HepG2 (cell line): ENCODE measurements around the gene GNB1. TPM values are rescaled to one million over a fixed set of nuclear protein-coding genes. Genes with fewer than 3 reads are reported as not detected.

Experiments used
- BHLHE40 ChIP-seq: IDR thresholded peaks from 2 replicates; pipeline ENCODE4 v1.6.1; 2011; ENCODE audit warnings: low read length, improper control_type of control experiment
- DMAP1 ChIP-seq: IDR thresholded peaks from 2 replicates; pipeline ENCODE4 v1.6.1; 2016
- KLF16 ChIP-seq, 2 experiments: sonication (generic) in 1 of 2; formaldehyde crosslinking in 1 of 2; IDR thresholded peaks; 2 replicates each; pipeline versions ENCODE4 v1.6.1 to v1.8.0; 2016 to 2023; ENCODE audit warnings: missing genetic modification reagents in 2 of 2, missing compliant biosample characterization in 1 of 2
- NR0B2 ChIP-seq: sonication (generic); formaldehyde crosslinking; IDR thresholded peaks from 2 replicates; pipeline ENCODE4 v1.4.0; 2020; ENCODE audit warnings: mild to moderate bottlenecking, missing genetic modification reagents
- SP2 ChIP-seq: sonication (generic); formaldehyde crosslinking; IDR thresholded peaks from 2 replicates; pipeline ENCODE4 v1.5.1; 2020; ENCODE audit warnings: mild to moderate bottlenecking, missing genetic modification reagents
- SPEN ChIP-seq: sonication (generic); formaldehyde crosslinking; IDR thresholded peaks from 2 replicates; pipeline ENCODE4 v1.5.1; 2020; ENCODE audit warnings: low read depth, mild to moderate bottlenecking, missing genetic modification reagents
- TBX3 ChIP-seq: fragments of 450-650 bp; IDR thresholded peaks from 2 replicates; pipeline ENCODE4 v1.6.1; 2017; ENCODE audit warnings: antibody characterized with exemption, mild to moderate bottlenecking, inconsistent platforms, borderline replicate concordance
- TGIF2 ChIP-seq: IDR thresholded peaks from 2 replicates; pipeline ENCODE4 v1.6.1; 2016; ENCODE audit warnings: control low read depth, missing compliant biosample characterization
- ZIK1 ChIP-seq: sonication (generic); formaldehyde crosslinking; IDR thresholded peaks from 2 replicates; pipeline ENCODE4 v1.5.0; 2020; ENCODE audit warnings: mild to moderate bottlenecking, low read depth, missing genetic modification reagents, borderline replicate concordance
- ZNF251 ChIP-seq: sonication (generic); formaldehyde crosslinking; IDR thresholded peaks from 2 replicates; pipeline ENCODE4 v1.9.0; 2021; ENCODE audit warnings: mild to moderate bottlenecking, missing genetic modification reagents
- ZNF326 ChIP-seq: sonication (generic); formaldehyde crosslinking; IDR thresholded peaks from 2 replicates; pipeline ENCODE4 v1.4.0; 2020; ENCODE audit warnings: missing genetic modification reagents, borderline replicate concordance
- ZNF574 ChIP-seq: sonication (generic); formaldehyde crosslinking; IDR thresholded peaks from 2 replicates; pipeline ENCODE4 v1.4.0; 2020; ENCODE audit warnings: missing genetic modification reagents
- ZNF713 ChIP-seq: sonication (generic); formaldehyde crosslinking; IDR thresholded peaks from 2 replicates; pipeline ENCODE4 v1.4.0; 2020; ENCODE audit warnings: mild to moderate bottlenecking, missing genetic modification reagents
- polyA plus RNA-seq, 8 experiments: library from polyadenylated mRNA; depleted of rRNA in 3 of 8; stranded (reverse) in 7 of 8; unstranded in 1 of 8; fragments of >200 nt; fragmentation: Illumina TruSeq in 4 of 8; extraction: Trizol in 4 of 8; gene quantifications; 2 replicates each; pipeline versions ENCODE4 v1.2.1 to v1.2.3, GENCODE V29; 2011 to 2016; ENCODE audit warnings: low read depth in 4 of 8, missing spikeins in 1 of 8, mixed read lengths in 1 of 8; ENCODE audit not compliant: insufficient read depth in 1 of 8
- total RNA-seq, 5 experiments: library from RNA; depleted of rRNA; stranded (reverse); fragments of >200 nt; fragmentation: Illumina TruSeq; extraction: Trizol; gene quantifications; 2 replicates each; pipeline ENCODE4 v1.2.3, GENCODE V29; 2016; ENCODE audit warnings: low read depth in 1 of 5
- TF ChIP-seq, protein P1 (sequence below), 2 experiments: fragments of 450-650 bp in 1 of 2; sonication (generic) in 1 of 2; formaldehyde crosslinking in 1 of 2; IDR thresholded peaks; 2 replicates each; pipeline versions ENCODE4 v1.6.1 to v1.8.0; 2016 to 2022; ENCODE audit warnings: antibody characterized with exemption in 1 of 2, mild to moderate bottlenecking in 1 of 2, missing genetic modification reagents in 1 of 2
- TF ChIP-seq, protein P2 (sequence below): sonication (generic); formaldehyde crosslinking; IDR thresholded peaks from 2 replicates; pipeline ENCODE4 v1.8.0; 2022; ENCODE audit warnings: mild to moderate bottlenecking, missing genetic modification reagents, moderate library complexity

GNB1 gene
- total and polyA plus RNA-seq, 2 of the 13 experiments (the other 11 are each of a cell fraction or from before 2014, with no cell fraction given): 66.2 to 327 TPM

- TF ChIP-seq, protein P1, sequence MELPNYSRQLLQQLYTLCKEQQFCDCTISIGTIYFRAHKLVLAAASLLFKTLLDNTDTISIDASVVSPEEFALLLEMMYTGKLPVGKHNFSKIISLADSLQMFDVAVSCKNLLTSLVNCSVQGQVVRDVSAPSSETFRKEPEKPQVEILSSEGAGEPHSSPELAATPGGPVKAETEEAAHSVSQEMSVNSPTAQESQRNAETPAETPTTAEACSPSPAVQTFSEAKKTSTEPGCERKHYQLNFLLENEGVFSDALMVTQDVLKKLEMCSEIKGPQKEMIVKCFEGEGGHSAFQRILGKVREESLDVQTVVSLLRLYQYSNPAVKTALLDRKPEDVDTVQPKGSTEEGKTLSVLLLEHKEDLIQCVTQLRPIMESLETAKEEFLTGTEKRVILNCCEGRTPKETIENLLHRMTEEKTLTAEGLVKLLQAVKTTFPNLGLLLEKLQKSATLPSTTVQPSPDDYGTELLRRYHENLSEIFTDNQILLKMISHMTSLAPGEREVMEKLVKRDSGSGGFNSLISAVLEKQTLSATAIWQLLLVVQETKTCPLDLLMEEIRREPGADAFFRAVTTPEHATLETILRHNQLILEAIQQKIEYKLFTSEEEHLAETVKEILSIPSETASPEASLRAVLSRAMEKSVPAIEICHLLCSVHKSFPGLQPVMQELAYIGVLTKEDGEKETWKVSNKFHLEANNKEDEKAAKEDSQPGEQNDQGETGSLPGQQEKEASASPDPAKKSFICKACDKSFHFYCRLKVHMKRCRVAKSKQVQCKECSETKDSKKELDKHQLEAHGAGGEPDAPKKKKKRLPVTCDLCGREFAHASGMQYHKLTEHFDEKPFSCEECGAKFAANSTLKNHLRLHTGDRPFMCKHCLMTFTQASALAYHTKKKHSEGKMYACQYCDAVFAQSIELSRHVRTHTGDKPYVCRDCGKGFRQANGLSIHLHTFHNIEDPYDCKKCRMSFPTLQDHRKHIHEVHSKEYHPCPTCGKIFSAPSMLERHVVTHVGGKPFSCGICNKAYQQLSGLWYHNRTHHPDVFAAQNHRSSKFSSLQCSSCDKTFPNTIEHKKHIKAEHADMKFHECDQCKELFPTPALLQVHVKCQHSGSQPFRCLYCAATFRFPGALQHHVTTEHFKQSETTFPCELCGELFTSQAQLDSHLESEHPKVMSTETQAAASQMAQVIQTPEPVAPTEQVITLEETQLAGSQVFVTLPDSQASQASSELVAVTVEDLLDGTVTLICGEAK (IDR thresholded peaks at IDR 0.05): no peak
- TF ChIP-seq, protein P1 (CRISPR knock-in tag; IDR thresholded peaks at IDR 0.05): 0 out of 2 replicates have a peak, but pooled peaks have one; percentile 63
- TF ChIP-seq KLF16 (CRISPR knock-in tag; IDR thresholded peaks at IDR 0.05): 0 out of 4 replicates have a peak, but pooled peaks have one; percentile 31 to 60
- TF ChIP-seq ZNF713 (CRISPR knock-in tag): no peak
- TF ChIP-seq, protein P2, sequence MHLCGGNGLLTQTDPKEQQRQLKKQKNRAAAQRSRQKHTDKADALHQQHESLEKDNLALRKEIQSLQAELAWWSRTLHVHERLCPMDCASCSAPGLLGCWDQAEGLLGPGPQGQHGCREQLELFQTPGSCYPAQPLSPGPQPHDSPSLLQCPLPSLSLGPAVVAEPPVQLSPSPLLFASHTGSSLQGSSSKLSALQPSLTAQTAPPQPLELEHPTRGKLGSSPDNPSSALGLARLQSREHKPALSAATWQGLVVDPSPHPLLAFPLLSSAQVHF: no peak
- TF ChIP-seq ZNF326 (CRISPR knock-in tag): peak; percentile 54; the same call in 1 of the 2 replicates
- peak; percentile 54; the same call in 1 of the 2 replicates for TF ChIP-seq SPEN (CRISPR knock-in tag)
- no peak for TF ChIP-seq SP2
- TF ChIP-seq TGIF2: no peak
- TF ChIP-seq TBX3: no peak
- no peak for TF ChIP-seq ZNF251
- 0 out of 2 replicates have a peak, but pooled peaks have one; percentile 58 for TF ChIP-seq ZNF574 (CRISPR knock-in tag)
- TF ChIP-seq ZIK1 (CRISPR knock-in tag): peak; percentile 79; the same call in 1 of the 2 replicates
- TF ChIP-seq DMAP1 (CRISPR knock-in tag): peak; percentile 67; the same call in 1 of the 2 replicates
- TF ChIP-seq NR0B2 (CRISPR knock-in tag): peak; percentile 82; the same call in 1 of the 2 replicates
- 0 out of 2 replicates have a peak, but pooled peaks have one; percentile 10 for TF ChIP-seq BHLHE40
These were observed 28.6 kb upstream of the GNB1 start (continued) for GRCh38 chr1:1919304-1920056.
